ENCODE measurements around the gene AIPL1. TPM values are rescaled to one million over a fixed set of nuclear protein-coding genes. Genes with fewer than 3 reads are reported as not detected.
A peak's percentile ranks its signal among the peaks of the same experiment; 100 is the strongest.

Gene AIPL1
- total RNA-seq, 3 donors from 2014 or later: not detected

DNA sequence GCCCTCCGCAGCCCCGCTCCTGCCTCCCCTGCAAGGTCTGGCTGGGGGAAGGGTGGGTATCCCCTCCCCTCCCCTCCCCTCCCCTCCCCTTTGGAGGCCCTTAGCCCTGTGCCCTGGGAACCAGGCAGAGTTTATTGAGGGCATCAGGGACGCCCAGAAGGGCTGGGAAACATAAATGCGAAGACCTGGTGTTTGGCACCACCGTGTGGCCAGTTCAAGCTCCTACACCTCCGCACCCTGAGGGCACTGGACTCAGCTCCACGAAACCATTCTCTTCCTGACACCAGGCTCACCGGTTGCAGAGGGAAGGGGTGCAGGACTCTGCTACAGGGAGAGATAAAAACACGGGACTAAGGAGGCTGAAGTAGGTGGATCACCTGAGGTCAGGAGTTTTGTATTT, 1.0 kb upstream of the AIPL1 start:
- H3K27me3 ChIP-seq: peaks cover 0 to 12% of the 10 kb centered on the region in 2 donors
- TF ChIP-seq CTCF (IDR thresholded peaks at IDR 0.05) (peak; percentile 50 to 56 (median 53)), POLR2A (IDR thresholded peaks at IDR 0.05) (no peak)
- no peak overlapping the region for H3K27ac ChIP-seq
- H3K36me3 ChIP-seq: no peaks in the 10 kb centered on the region
- intact Hi-C loops (cut with DNase I; ENCODE audit: low total_unique reads): no loop called here
- H3K4me3 ChIP-seq: no peak overlapping the region
- peak in 1 of 2 donors; percentile 69 for DNase-seq (ENCODE audit: low spot score in 2 of 2)
- H3K9me3 ChIP-seq: no peaks in the 10 kb centered on the region
- no peaks in the 10 kb centered on the region for H3K4me1 ChIP-seq

DNA sequence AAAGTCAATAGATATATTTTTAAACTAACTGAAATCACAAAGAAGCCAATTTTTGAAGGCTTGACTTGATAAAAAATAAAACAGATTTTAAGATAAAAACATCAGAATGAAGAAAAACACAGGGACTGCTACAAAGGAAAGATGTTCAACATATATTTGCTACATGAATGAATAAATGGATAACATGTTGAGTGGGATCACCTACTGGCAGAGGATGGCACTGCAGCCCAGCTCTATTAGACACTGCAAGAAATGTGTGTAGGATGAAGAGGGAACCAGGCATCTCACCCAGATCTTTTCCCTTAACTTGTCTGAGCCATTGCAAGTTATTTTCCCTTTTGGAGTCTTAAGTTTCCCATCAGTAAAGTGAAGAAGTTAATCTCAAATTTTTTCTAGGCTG, 4.2 kb downstream of the AIPL1 start:
- no peak overlapping the region for H3K4me3 ChIP-seq
- no peak overlapping the region for H3K27ac ChIP-seq
- TF ChIP-seq POLR2A (IDR thresholded peaks at IDR 0.05) (no peak), POLR2AphosphoS5 (IDR thresholded peaks at IDR 0.05) (no peak), CTCF (IDR thresholded peaks at IDR 0.05) (no peak)
- no peaks in the 10 kb centered on the region for H3K4me1 ChIP-seq
- intact Hi-C loops (cut with DNase I; ENCODE audit: low total_unique reads): no loop called here
- peaks cover 0 to 3% of the 10 kb centered on the region in 2 donors for H3K27me3 ChIP-seq
- H3K36me3 ChIP-seq: no peaks in the 10 kb centered on the region
- H3K9me3 ChIP-seq: peaks cover 0 to 3% of the 10 kb centered on the region in 2 donors
- DNase-seq (ENCODE audit: low spot score in 2 of 2): no peak

- Histone ChIP-seq H3K27me3 (no peaks in the 10 kb centered on the region), H3K36me3 (no peaks in the 10 kb centered on the region), H3K4me1 (no peaks in the 10 kb centered on the region), H3K9me3 (peaks cover 0 to 3% of the 10 kb centered on the region in 2 donors), H3K4me3 (no peak overlapping the region), H3K27ac (no peak overlapping the region)
- no peak for DNase-seq (ENCODE audit: low spot score in 2 of 2)
- intact Hi-C loops (cut with DNase I; ENCODE audit: low total_unique reads): no loop called here
- no peak for TF ChIP-seq CTCF (IDR thresholded peaks at IDR 0.05)
- no peak for TF ChIP-seq POLR2AphosphoS5 (IDR thresholded peaks at IDR 0.05)
- no peak for TF ChIP-seq POLR2A (IDR thresholded peaks at IDR 0.05)
Observed at GRCh38 chr17:6429266-6429665, 5.7 kb downstream of the AIPL1 start.

GRCh38 chr17:6428207-6428965, 6.5 kb downstream of the AIPL1 start:
- Histone ChIP-seq H3K27me3 (no peaks in the 10 kb centered on the region), H3K9me3 (peaks cover 0 to 3% of the 10 kb centered on the region in 2 donors), H3K36me3 (no peaks in the 10 kb centered on the region), H3K4me3 (no peak overlapping the region), H3K27ac (no peak overlapping the region), H3K4me1 (no peaks in the 10 kb centered on the region)
- intact Hi-C loops (cut with DNase I; ENCODE audit: low total_unique reads): no loop called here
- TF ChIP-seq CTCF (IDR thresholded peaks at IDR 0.05): no peak
- no peak for TF ChIP-seq POLR2AphosphoS5 (IDR thresholded peaks at IDR 0.05)
- TF ChIP-seq POLR2A (IDR thresholded peaks at IDR 0.05): no peak
- no peak for DNase-seq (ENCODE audit: low spot score in 2 of 2)

GRCh38 chr17:6427279-6427781, 7.6 kb downstream of the AIPL1 start:
- H3K4me3 ChIP-seq: no peak overlapping the region
- intact Hi-C loops (cut with DNase I; ENCODE audit: low total_unique reads): no loop called here
- no peaks in the 10 kb centered on the region for H3K4me1 ChIP-seq
- peaks cover 0 to 3% of the 10 kb centered on the region in 2 donors for H3K9me3 ChIP-seq
- H3K36me3 ChIP-seq: no peaks in the 10 kb centered on the region
- H3K27me3 ChIP-seq: peaks cover 0 to 3% of the 10 kb centered on the region in 2 donors
- TF ChIP-seq POLR2A (IDR thresholded peaks at IDR 0.05) (no peak), CTCF (IDR thresholded peaks at IDR 0.05) (no peak), POLR2AphosphoS5 (IDR thresholded peaks at IDR 0.05) (no peak)
- no peak for DNase-seq (ENCODE audit: low spot score in 2 of 2)
- no peak overlapping the region for H3K27ac ChIP-seq
